Esophagus squamous epithelium (tissue), 5 donors: ENCODE measurements around the gene IL10RA. TPM values are rescaled to one million over a fixed set of nuclear protein-coding genes. Genes with fewer than 3 reads are reported as not detected.

Source experiments
- DNase-seq: peaks from one replicate; lab custom pipeline; 2025; lab: John Stamatoyannopoulos, UW
- H3K27ac ChIP-seq, 4 donors: fragments of 200-600 bp; sonication (generic); one replicate each; pipeline ENCODE4 v1.5.1; 2016 to 2019; ENCODE audit warnings: mild to moderate bottlenecking in 1 of 4
- H3K27me3 ChIP-seq, 4 donors: fragments of 200-600 bp; sonication (generic); 1 replicate in 3 of 4; 2 replicates in 1 of 4; pipeline versions ENCODE4 v1.5.1 to v1.6.0; 2017 to 2021; ENCODE audit warnings: antibody characterized with exemption in 1 of 4
- H3K36me3 ChIP-seq, 3 donors: fragments of 200-600 bp; sonication (generic); one replicate each; pipeline ENCODE4 v1.5.1; 2016 to 2019
- H3K4me1 ChIP-seq, 3 donors: fragments of 200-600 bp; sonication (generic); one replicate each; pipeline ENCODE4 v1.5.1; 2017 to 2019
- H3K4me3 ChIP-seq, 4 donors: fragments of 200-600 bp; sonication (generic); 1 replicate in 3 of 4; 2 replicates in 1 of 4; pipeline ENCODE4 v1.5.1; 2016 to 2019; ENCODE audit warnings: mild to moderate bottlenecking in 2 of 4, moderate library complexity in 1 of 4
- H3K9me3 ChIP-seq, 3 donors: fragments of 200-600 bp; sonication (generic); one replicate each; pipeline ENCODE4 v1.5.1; 2016 to 2019
- CTCF ChIP-seq, 6 experiments: fragments of 450-650 bp in 4 of 6; fragments of 200-600 bp in 2 of 6; sonication (generic) in 2 of 6; IDR thresholded peaks; one replicate each; pipeline ENCODE4 v1.5.1; 2016 to 2019; ENCODE audit warnings: antibody characterized with exemption in 6 of 6, mild to moderate bottlenecking in 4 of 6, moderate library complexity in 4 of 6
- POLR2A ChIP-seq, 4 donors: fragments of 450-650 bp; IDR thresholded peaks; one replicate each; pipeline ENCODE4 v1.6.1; 2017; ENCODE audit warnings: antibody characterized with exemption in 4 of 4, mild to moderate bottlenecking in 4 of 4, moderate library complexity in 3 of 4
- WGBS, 2 donors: methylation state at CpG; one replicate each; pipeline ENCODE4 v1.1.5; 2018; 5-methylcytosine and 5-hydroxymethylcytosine counted together
- intact Hi-C: fragments of 100-400 bp; cut with DNase I; formaldehyde crosslinking; loops from one replicate; pipeline ENCODE4 v1.15.0; 2022
- total RNA-seq, 4 donors: library from RNA; depleted of rRNA; stranded (reverse); fragments of >200 nt; gene quantifications; one replicate each; pipeline ENCODE4 v1.1.0, GENCODE V29; 2016
- donor health status: DM: yes; HTN: yes; CAD: no.

IL10RA gene
- total RNA-seq, 4 donors from 2014 or later = 2.2 to 21.2 (median 11.3) TPM

DNA sequence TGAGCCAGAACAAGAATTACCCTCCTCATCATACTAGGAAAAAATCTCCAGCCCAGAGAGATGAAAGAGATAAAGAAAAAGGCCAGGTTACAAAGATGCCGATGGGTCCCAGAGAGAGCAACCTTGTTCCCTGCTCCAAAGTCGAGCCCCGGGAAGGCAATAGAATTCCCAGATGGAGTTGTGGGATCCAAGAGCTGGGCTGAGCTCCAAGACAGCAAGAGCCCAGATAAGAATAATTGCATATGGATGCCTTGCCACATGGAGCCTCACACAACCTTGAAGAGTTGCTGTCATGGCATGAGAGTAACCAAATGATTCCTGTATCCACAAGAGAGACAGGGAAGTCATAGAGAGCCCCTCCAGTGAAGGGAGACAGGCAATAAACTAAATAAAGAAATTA, 30.9 kb downstream of the IL10RA start:
- no peak overlapping the region for H3K4me3 ChIP-seq
- 56 to 85% methylated on average over 3 of the region's 3 CpGs for WGBS, 2 donors
- TF ChIP-seq POLR2A (IDR thresholded peaks at IDR 0.05) (no peak), CTCF (IDR thresholded peaks at IDR 0.05) (no peak)
- DNase-seq = no peak
- peaks cover 0 to 7% (median 0%) of the 10 kb centered on the region in 4 donors for H3K27me3 ChIP-seq
- peaks cover 9 to 11% (median 9%) of the 10 kb centered on the region in 3 donors for H3K4me1 ChIP-seq
- H3K36me3 ChIP-seq = no peaks in the 10 kb centered on the region
- intact Hi-C loops = no loop called here
- peaks cover 0 to 3% (median 0%) of the 10 kb centered on the region in 3 donors for H3K9me3 ChIP-seq
- no peak overlapping the region for H3K27ac ChIP-seq

DNA sequence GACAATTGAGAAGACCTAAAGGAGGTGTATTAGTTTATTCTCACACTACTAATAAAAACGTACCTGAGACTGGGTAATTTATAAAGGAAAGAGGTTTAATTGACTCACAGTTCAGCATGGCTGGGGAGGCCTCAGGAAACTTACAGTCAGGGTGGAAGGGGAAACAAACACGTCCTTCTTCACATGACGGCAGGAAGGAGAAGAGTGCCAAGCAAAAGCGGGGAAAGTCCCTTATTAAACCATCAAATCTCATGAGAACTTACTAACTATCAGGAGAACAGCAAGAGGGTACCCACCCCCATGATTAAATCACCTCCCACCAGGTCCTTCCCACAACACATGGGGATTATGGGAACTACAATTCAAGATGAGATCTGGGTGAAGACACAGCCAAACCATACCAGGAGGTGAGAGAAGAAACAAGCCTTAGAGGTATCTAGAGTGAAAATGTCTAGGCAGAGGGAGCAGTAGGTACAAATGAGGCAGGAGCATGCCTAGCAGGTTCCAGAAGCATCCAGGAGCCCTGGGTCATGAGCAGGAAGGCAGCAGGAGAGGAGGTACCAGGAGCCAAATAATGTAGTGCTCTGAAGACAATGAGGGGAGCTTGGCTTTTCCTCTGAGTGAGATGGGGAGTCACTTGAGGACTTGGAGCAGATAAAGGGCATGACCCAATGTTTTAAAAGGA, 31.6 kb downstream of the IL10RA start:
- 66 to 70% methylated on average over 4 of the region's 4 CpGs for WGBS, 2 donors
- intact Hi-C loops = no loop called here
- Histone ChIP-seq H3K36me3 (no peaks in the 10 kb centered on the region), H3K4me1 (peaks cover 3 to 4% (median 3%) of the 10 kb centered on the region in 3 donors), H3K9me3 (peaks cover 0 to 3% (median 0%) of the 10 kb centered on the region in 3 donors), H3K27me3 (peaks cover 0 to 7% (median 0%) of the 10 kb centered on the region in 4 donors), H3K4me3 (no peak overlapping the region), H3K27ac (no peak overlapping the region)
- TF ChIP-seq CTCF (IDR thresholded peaks at IDR 0.05) = no peak
- no peak for TF ChIP-seq POLR2A (IDR thresholded peaks at IDR 0.05)
- DNase-seq = no peak

- no peak for DNase-seq
- Histone ChIP-seq H3K9me3 (peaks cover 0 to 3% (median 0%) of the 10 kb centered on the region in 3 donors), H3K27me3 (peaks cover 0 to 7% (median 0%) of the 10 kb centered on the region in 4 donors), H3K4me1 (no peaks in the 10 kb centered on the region), H3K27ac (no peak overlapping the region), H3K36me3 (no peaks in the 10 kb centered on the region), H3K4me3 (no peak overlapping the region)
- intact Hi-C loops = no loop called here
- 84 to 92% methylated on average over 2 of the region's 2 CpGs for WGBS, 2 donors
- TF ChIP-seq POLR2A (IDR thresholded peaks at IDR 0.05) (no peak), CTCF (IDR thresholded peaks at IDR 0.05) (no peak)
Observed at GRCh38 chr11:118018401-118018800, 32.2 kb downstream of the IL10RA start.

DNA sequence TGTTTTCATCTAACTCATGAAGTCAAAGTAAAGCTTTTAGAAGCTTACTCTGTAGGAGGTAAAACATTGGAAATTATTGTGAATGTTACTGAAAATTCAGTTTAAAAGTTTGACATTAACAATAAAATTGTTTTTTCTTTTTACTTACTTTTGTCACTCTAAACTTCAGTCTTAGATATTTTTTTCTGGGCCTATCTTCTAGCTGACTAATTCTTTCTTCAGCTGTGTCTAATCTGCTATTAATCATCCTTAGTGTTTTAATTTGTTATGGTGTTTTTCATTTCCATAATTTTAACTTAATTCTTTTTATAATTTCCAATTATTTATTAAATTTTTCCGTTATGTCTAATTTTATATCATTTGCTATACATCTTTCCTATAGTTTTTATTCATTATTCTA, 35.0 kb downstream of the IL10RA start:
- intact Hi-C loops = no loop called here
- no peaks in the 10 kb centered on the region for H3K36me3 ChIP-seq
- no peak for TF ChIP-seq POLR2A (IDR thresholded peaks at IDR 0.05)
- no peak for TF ChIP-seq CTCF (IDR thresholded peaks at IDR 0.05)
- H3K27me3 ChIP-seq = peaks cover 0 to 14% (median 0%) of the 10 kb centered on the region in 4 donors
- 67 to 92% methylated on average over 1 of the region's 1 CpG for WGBS, 2 donors
- no peaks in the 10 kb centered on the region for H3K4me1 ChIP-seq
- no peak for DNase-seq
- peaks cover 0 to 3% (median 0%) of the 10 kb centered on the region in 3 donors for H3K9me3 ChIP-seq
- no peak overlapping the region for H3K27ac ChIP-seq
- no peak overlapping the region for H3K4me3 ChIP-seq

- H3K4me1 ChIP-seq = no peaks in the 10 kb centered on the region
- H3K36me3 ChIP-seq = no peaks in the 10 kb centered on the region
- no peak for DNase-seq
- WGBS, 2 donors = 84 to 100% methylated on average over 3 to 4 of the region's 4 CpGs
- no peak overlapping the region for H3K27ac ChIP-seq
- no peak overlapping the region for H3K4me3 ChIP-seq
- H3K9me3 ChIP-seq = no peaks in the 10 kb centered on the region
- intact Hi-C loops = no loop called here
- H3K27me3 ChIP-seq = peaks cover 0 to 24% (median 0%) of the 10 kb centered on the region in 4 donors
- TF ChIP-seq CTCF (IDR thresholded peaks at IDR 0.05) (no peak), POLR2A (IDR thresholded peaks at IDR 0.05) (no peak)
Observed at GRCh38 chr11:118027694-118028093, 41.5 kb downstream of the IL10RA start.
